HG02588 (cell line): ENCODE results near the gene GPBAR1.
A peak's percentile ranks its signal among the peaks of the same experiment; 100 is the strongest.

Experiments used
- ATAC-seq: cut with Tn5 transposase; IDR thresholded peaks from one replicate; pipeline ENCODE4 v1.9.1; 2021; ENCODE audit warnings: mild to moderate bottlenecking, moderate library complexity; ENCODE audit not compliant: unreplicated experiment

Gene GPBAR1

DNA sequence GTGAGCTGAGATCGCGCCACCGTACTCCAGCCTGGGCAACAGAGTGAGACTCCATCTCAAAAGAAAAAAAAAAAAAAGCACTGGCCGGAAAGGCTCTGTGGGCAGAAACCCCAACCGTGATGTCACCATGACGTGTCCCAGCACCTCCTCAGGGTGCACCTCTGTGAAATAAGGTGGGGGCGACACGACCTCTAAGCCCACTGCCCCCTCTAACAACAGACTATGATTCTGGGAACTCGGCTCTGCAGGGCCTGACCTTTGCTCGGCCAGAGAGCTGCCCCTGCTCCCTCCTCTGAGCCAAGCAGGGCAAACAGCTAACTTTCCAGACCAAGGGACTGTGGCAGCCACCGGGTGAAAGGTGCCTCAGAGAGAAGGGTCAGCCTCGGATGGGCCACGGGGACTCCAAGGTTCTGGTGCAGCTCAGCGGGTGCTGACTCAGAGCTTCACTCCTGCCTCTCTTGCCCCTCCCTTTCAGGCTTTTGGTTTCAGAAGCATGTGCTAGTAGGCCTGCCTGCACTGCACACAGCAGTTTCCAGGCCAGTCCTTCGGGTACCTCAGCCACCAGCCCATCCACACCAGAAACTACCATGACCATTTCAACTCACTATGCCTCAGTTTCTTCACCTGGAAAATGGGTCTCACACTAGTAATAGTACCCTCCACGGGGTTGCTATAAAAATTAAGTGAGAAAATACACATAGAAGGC is 23.4 kb downstream of the GPBAR1 start:
- ATAC-seq: no peak

DNA sequence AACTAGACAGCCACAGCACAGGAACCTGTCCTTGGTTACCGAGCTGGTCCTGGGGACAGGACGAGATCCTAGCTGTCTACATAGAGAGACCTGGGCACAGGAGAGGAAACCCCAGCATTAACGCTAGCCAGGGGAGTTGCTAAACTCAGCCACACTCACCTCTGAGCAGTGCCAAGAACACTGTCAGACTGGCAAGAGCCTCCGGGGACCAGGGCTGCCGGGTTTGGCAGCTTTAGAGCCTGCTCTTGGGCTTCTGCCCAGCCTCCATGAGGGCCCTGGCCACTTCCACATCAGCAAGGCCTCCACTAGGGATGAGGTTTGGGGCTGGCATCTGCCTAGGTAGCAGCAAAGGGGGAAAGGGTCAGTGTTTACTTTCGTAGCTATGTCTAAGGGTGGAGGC is 24.8 kb downstream of the GPBAR1 start:
- no peak for ATAC-seq

DNA sequence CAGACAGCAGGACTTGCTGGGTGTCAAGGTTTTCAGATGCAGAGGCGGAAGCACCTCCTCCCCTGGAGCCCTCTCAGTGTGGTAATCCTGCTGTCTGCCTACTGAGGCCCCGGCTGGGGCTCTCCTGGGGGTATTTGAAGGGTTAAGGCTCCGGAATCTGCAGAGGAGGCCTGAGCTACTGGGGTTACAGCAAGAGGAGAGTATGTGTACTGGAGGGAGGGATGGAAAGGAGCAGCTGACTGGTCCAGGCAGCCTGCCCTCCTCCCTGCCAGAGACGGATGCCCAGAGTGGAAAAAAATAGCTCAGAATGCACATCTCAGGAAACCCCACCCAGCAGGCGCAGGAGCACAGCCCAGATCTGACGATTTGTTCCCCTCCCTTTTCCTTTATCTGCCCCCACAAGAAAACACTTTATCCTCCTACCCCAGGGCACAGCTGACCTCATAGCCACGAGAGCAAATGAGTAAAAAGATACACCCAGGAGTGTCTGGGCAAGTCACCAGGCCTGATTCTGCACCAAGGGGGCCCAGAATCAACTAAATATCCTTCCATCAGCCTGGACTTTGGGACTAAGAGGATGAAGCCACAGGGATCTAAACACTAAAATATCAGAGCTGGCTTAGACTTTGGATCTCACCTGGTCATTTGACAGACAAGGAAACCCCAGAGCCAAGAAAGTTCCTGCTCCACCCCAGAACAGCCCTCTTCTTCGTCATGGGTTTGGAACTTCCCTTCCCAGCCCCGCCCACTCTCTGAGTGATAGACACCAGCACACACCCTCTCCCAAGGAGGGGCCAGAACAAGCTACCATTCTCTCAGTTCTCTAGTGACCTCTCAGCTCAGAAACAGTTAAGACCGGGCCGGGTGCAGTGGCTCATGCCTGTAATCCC is 26.0 kb downstream of the GPBAR1 start:
- ATAC-seq: peak; percentile 59

DNA sequence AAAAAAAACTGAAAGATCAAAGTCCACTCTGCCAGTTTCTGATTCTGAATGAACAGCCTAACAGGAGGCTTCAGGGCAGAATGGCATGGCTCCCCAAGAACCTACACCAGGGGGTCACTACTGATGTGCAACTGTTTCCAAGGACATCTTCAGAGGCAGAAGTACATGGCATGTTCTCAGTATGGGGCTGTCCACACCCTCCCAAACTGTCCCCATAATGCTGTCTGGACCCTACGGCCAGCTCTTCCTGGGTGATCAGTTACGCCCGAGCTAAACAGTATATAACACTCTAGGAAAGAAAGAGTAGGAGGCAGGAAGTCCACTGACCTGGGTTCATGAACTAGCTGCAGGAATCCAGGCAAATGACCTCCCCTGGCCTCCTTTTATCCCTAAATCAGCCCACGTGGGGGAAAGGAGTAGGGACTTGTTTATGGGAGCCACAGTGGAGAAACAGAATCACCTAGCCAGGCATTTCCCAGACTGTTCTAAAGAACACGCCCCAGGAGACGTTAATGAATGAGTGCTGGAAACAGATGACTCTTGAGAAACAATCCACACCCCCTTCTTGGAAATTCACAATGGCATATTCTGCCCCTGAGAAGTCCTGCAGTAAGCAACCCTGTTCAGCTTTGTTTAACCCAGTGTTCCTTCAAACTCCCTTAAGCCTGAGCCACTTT is 29.0 kb downstream of the GPBAR1 start:
- no peak for ATAC-seq

DNA sequence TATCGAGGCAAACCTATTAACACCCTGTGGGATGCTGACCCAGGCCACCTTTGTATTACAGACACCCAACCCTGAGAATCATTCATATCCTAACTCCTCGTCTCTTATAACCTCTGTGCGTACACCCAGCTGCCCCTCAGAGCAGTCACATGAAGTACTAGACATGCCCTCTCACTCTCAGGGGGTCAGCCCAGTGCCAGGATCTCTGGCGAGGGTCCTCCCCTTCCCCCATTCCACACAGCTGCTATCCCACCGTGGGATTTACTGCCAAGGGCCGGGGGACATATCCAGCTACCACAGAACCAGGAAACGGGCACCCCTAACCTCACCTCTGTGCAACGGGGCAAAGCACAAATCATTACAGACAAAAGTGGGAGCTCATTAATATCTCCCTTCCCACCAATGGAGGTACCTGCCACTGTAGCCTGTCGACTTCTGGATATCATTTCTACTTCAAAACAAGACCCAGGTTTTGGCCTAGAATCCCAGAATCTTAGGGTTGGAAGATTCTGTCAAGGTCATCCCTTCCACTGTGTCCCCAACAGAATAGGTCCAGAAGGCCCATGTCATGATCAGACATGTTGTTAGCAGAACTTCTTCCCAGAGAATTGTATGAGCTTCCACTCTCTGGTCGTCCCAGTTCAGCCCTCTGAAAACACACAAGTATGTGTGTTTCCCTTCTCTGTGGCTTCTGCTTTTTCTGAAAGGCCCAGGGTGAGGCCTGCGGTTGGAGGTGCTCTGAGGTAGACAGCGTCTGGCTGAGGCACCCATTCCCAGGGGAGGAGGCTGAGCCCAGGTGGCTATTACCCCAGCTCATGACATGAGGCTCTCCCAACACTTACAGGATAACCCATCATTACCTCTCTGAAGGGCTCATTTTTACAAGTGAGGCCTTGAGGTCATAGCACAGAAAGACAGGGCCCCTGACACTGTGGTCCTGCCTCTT is 29.8 kb downstream of the GPBAR1 start:
- ATAC-seq: peak; percentile 51

DNA sequence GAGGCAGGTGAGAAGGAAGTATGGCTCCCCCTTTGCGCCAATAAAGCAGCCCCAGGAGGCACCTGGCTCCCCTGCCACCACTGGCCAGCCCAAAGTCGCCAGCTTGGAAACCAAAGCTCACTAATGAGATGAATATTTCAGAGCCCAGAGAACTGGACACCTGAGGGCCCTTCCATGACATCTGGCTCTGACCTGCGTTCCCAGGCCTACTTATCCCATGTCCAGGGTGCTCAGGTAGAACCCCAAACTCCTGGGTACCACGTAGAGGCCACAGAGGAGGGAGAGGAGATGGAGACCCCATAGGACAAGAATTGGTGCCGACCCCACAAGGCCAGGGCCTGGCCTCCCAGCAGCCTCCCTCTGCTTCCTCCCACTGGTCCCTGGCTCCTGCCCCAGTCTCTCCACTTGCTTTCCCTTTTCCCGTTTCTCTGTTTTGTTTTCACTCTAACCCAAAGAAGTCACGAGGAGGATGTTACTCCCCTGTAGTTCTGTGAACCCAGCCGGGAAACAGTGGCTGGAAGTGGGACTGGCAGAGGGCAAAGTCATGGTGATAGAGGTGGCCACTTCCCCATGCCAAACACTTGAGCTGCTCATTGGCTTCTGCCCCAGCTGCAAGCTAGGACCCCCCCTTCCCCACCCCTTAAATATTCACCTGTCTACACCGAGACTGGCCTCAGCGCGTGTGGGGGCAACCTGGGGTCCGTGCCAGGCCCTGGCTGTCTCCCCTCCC is 30.7 kb downstream of the GPBAR1 start:
- ATAC-seq: no peak

DNA sequence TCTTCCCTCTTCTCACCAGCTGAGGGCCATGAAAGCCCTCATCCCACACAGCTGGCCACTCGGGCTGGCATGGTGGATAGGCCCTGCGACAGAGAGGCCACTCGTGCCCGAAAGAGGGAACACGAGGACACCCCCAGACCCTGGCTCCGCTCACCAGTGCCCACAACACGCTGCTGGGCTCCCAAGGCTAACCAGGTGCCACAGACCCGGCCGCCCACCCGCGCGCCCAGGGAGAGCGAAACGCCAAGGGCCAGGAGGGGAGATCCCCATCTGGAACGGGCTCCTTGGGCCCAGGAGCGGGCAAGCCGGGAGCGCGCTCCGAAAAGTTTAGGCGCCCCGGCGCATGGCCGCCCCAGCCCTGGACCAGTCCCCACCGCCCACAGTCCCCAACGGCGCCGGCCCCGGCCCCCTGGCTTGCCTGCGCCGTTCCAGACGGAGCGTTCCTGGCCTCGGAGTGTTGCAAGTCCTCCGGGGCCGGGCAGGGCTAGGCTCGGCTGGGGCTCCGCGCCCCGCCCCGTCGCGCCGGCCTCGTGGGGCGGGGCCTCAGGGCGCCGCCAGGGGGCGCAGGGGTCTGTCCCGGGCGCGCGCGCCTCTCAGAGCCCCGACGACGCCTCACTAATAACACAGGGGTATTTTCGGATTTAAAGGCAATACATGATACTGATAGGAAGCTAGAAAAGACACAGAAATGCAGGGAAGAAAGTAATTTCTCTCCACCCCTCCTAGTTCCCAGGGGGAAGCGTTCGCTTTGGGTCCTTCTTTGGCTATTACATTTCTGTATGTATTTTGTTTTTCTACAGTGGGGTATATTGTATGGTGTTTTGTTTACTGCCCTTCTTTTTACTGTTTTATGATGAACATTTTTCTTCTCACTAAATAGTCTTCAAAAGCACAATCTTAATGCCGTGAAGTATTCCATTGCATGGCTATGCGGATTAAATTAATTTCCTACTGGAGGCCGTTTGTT is 31.5 kb downstream of the GPBAR1 start, which contains the start of gene TMBIM1:
Gene TMBIM1 (minus strand): TSS at position 456 of the 967 bp plus-strand sequence. CDS start 10,362 bp downstream, outside the sequence.
- ATAC-seq: peak; percentile 71

- no peak for ATAC-seq
Observed at GRCh38 chr2:218293715-218294429, 33.1 kb downstream of the GPBAR1 start.

- ATAC-seq: no peak
Observed at GRCh38 chr2:218294430-218295022, 33.7 kb downstream of the GPBAR1 start.

GRCh38 chr2:218295029-218295428 is 34.2 kb downstream of the GPBAR1 start:
- no peak for ATAC-seq

GRCh38 chr2:218296200-218296599 is 35.4 kb downstream of the GPBAR1 start:
- ATAC-seq: no peak

- ATAC-seq: no peak
Observed at GRCh38 chr2:218296847-218297246, 36.0 kb downstream of the GPBAR1 start.

DNA sequence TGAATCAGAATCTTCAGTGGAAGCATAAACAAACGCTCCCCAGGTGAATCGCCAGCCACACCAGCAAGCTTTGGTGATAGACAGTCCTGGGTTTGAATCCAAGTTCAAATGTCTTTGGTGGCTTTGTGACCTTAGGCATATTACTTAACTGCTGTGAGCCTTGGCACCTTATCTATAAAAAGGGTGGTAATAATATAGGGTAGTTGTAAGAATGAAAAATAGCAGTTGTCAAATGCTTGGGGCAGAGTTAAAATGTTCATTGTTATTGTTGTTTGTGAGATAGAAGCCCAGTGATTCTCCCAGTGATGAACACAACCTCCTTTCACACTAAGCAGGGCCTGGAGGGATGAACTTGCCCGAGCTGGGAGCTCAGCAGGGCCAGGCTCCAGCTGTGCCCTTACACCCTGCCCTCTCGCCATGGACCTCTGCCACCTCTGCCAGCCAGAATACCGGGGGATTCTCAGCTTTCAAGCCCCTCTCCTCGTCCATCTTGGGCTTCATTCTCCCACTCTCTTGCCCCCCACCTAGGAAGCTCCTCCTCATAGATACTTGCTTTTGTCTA is 37.6 kb downstream of the GPBAR1 start:
- ATAC-seq: no peak

DNA sequence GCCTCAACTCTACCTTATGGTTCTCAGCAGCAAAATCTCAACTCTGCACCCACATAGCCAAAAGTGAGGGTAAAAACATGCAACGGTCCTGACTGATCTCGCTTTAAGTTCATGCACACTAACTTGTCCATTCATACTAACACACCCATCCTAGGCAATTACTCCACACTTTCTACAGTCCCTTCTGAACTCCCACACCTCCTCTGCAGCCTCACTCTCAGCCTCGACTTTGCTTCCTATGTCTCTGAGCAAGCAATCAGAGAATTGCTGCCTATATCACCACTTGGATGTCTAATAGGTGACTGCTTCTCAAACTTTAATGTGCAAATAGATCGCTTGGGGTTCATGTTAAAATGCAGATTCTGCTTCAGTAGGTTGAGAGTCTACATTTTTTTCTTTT is 39.3 kb downstream of the GPBAR1 start:
- ATAC-seq: no peak

- ATAC-seq: peak; percentile 80
Observed at GRCh38 chr2:218301176-218301819, 40.5 kb downstream of the GPBAR1 start.

- no peak for ATAC-seq
Observed at GRCh38 chr2:218305383-218305782, 44.6 kb downstream of the GPBAR1 start.
